Lung (tissue), 12 donors: ENCODE results near the gene CORO7. TPM values are rescaled to one million over a fixed set of nuclear protein-coding genes. Genes with fewer than 3 reads are reported as not detected.
A peak's percentile ranks its signal among the peaks of the same experiment; 100 is the strongest.

Source experiments
- ATAC-seq: fragments of 200-7000 bp; cut with Tn5 transposase; one replicate; pipeline ENCODE4 v1.9.1; 2020; ENCODE audit warnings: moderate number of reproducible peaks; ENCODE audit not compliant: insufficient read depth, low FRiP score
- DNase-seq, 3 donors: peaks; one replicate each; pipeline ENCODE4 v3.0.0-alpha.2; 2013 to 2017
- H3K27ac ChIP-seq, 2 donors: one replicate each; pipeline ENCODE4 v1.5.1; 2013; ENCODE audit warnings: mild to moderate bottlenecking in 2 of 2, moderate library complexity in 2 of 2, control low read depth in 1 of 2, inconsistent platforms in 1 of 2, low read depth in 1 of 2, low read length in 1 of 2
- H3K27me3 ChIP-seq, 3 donors: one replicate each; pipeline ENCODE4 v1.5.1; 2013; ENCODE audit warnings: low read length in 2 of 3; ENCODE audit not compliant: control insufficient read depth in 3 of 3, insufficient read depth in 3 of 3
- H3K36me3 ChIP-seq, 4 donors: one replicate each; pipeline ENCODE4 v1.5.1; 2013; ENCODE audit warnings: low read length in 4 of 4, mild to moderate bottlenecking in 1 of 4, moderate library complexity in 1 of 4; ENCODE audit not compliant: control insufficient read depth in 4 of 4, insufficient read depth in 4 of 4
- H3K4me1 ChIP-seq, 5 donors: one replicate each; pipeline ENCODE4 v1.5.1; 2013; ENCODE audit warnings: low read length in 5 of 5, mild to moderate bottlenecking in 2 of 5, moderate library complexity in 1 of 5; ENCODE audit not compliant: control insufficient read depth in 5 of 5, insufficient read depth in 5 of 5
- H3K4me3 ChIP-seq: one replicate; pipeline ENCODE4 v1.5.1; 2013; ENCODE audit warnings: mild to moderate bottlenecking, control low read depth, moderate library complexity
- H3K9ac ChIP-seq, 2 donors: one replicate each; pipeline ENCODE4 v1.5.1; 2013; ENCODE audit warnings: low read length in 2 of 2, control low read depth in 1 of 2; ENCODE audit not compliant: insufficient read depth in 1 of 2
- H3K9me3 ChIP-seq, 4 donors: one replicate each; pipeline ENCODE4 v1.5.1; 2013; ENCODE audit warnings: low read length in 3 of 4, mild to moderate bottlenecking in 1 of 4, moderate library complexity in 1 of 4; ENCODE audit not compliant: control insufficient read depth in 4 of 4, insufficient read depth in 3 of 4
- WGBS, 2 donors: extraction: QIAGEN DNeasy Blood & Tissue Kit; methylation state at CpG; one replicate each; pipeline ENCODE4 v1.1.7; 2013; 5-methylcytosine and 5-hydroxymethylcytosine counted together
- polyA plus RNA-seq, 2 donors: library from polyadenylated mRNA; stranded (reverse); fragments of 200-250 nt; gene quantifications; one replicate each; pipeline ENCODE4 v1.2.1, GENCODE V29; 2013
- total RNA-seq, 2 donors: library from RNA; depleted of rRNA in 1 of 2; stranded (reverse); fragments of >200 nt in 1 of 2; gene quantifications; one replicate each; pipeline ENCODE4 v1.2.1, GENCODE V29; 2014 to 2021
- TF ChIP-seq, protein P1 (sequence below): IDR thresholded peaks from 2 replicates; pipeline ENCODE4 v1.5.1; 2012; ENCODE audit warnings: mild to moderate bottlenecking; ENCODE audit errors: control extremely low read depth, extremely low read depth
- donor health status: control.
- donor health status: control.
- donor health status: Bipolar disorder and iron deficiency.
- donor health status: healthy.
- donor health status: DM: yes; HTN: yes; CAD: no.

The CORO7 gene
- total and polyA plus RNA-seq, 4 donors, result 27.8 to 86.2 (median 46.1) TPM

DNA sequence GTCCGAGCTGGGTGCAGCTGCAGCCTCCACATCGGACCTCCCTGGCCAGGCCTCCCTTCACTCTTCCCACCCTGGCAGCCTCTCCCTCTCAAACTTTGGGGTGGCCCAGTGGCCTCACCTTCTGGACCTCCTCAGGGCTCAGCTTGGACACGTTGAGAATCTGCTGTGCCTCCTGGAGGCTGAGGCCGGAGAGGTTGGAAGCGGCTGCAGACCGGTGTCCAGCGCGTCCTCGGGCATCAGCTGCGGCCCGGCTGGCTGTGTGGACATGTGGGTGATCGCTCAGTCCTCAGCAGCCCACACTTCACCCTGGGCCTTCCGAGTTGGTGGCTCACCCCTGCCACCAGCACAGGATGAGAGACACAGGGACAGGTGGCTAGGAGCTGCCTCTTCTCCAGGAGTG, 75.1 kb downstream of the CORO7 start:
- WGBS, 2 donors, result 96% methylated on average over 13 of the region's 13 CpGs
- no peak for ATAC-seq
- Histone ChIP-seq H3K27me3 (no peaks in the 10 kb centered on the region), H3K9me3 (no peaks in the 10 kb centered on the region), H3K4me1 (peaks cover 0 to 26% (median 16%) of the 10 kb centered on the region in 5 donors), H3K9ac (no peak overlapping the region), H3K4me3 (no peak overlapping the region), H3K36me3 (peaks cover 0 to 35% (median 5%) of the 10 kb centered on the region in 4 donors), H3K27ac (peak overlapping the region in 1 of 2 donors; percentile 8)
- TF ChIP-seq, protein P1, sequence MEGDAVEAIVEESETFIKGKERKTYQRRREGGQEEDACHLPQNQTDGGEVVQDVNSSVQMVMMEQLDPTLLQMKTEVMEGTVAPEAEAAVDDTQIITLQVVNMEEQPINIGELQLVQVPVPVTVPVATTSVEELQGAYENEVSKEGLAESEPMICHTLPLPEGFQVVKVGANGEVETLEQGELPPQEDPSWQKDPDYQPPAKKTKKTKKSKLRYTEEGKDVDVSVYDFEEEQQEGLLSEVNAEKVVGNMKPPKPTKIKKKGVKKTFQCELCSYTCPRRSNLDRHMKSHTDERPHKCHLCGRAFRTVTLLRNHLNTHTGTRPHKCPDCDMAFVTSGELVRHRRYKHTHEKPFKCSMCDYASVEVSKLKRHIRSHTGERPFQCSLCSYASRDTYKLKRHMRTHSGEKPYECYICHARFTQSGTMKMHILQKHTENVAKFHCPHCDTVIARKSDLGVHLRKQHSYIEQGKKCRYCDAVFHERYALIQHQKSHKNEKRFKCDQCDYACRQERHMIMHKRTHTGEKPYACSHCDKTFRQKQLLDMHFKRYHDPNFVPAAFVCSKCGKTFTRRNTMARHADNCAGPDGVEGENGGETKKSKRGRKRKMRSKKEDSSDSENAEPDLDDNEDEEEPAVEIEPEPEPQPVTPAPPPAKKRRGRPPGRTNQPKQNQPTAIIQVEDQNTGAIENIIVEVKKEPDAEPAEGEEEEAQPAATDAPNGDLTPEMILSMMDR, result no peak
- no peak for DNase-seq

DNA sequence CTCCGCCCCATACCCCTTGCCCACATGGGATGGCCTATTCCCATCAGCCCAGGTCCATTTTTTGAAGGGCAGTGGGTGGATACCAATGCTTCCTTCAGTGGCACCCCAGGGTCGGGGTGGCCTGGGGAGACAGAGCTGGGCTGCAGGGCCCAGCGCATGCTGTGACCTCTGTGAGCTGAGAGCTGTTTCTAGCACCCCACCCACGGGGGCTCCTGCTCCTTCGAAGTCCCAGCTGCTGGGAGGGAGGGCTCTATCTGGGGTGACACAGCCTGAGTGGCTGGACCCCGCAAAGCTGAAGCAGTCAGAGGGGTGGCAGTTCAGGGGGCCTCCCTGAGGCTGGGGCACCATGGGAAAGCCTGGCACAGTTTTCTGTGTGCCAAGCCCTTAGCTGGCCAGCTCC, 76.0 kb downstream of the CORO7 start:
- no peak overlapping the region for H3K4me3 ChIP-seq
- peaks cover 0 to 38% (median 5%) of the 10 kb centered on the region in 4 donors for H3K36me3 ChIP-seq
- peaks cover 0 to 26% (median 16%) of the 10 kb centered on the region in 5 donors for H3K4me1 ChIP-seq
- no peak overlapping the region for H3K9ac ChIP-seq
- peak overlapping the region in 1 of 2 donors; percentile 74 for H3K27ac ChIP-seq
- no peaks in the 10 kb centered on the region for H3K27me3 ChIP-seq
- no peaks in the 10 kb centered on the region for H3K9me3 ChIP-seq
- ATAC-seq (no peak), DNase-seq (no peak)
- 76 to 92% methylated on average over 6 of the region's 6 CpGs for WGBS, 2 donors
- TF ChIP-seq, protein P1, result no peak

DNA sequence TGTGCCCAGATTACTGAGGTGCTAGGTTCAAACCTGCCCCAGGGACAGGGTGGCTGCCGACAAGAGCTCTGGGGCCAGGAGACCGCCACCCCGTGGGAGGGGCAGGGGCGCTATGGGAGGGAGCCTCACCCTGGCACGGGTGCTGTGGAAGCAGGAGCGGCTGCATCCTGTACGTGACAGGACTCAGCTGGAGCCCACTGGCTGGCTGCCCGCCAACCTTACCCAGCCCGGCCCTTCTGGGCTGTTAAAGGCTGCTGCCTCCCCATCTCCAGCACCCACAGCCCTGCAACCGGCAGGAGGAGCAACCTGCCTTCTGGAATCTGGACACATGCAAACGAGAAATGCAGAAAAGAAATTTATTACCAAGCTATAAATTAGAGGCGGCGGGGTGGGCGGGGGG, 76.5 kb downstream of the CORO7 start:
- no peak overlapping the region for H3K9ac ChIP-seq
- H3K27me3 ChIP-seq, result no peaks in the 10 kb centered on the region
- peak overlapping the region in 1 of 2 donors; percentile 86 for H3K27ac ChIP-seq
- DNase-seq (peak; percentile 87 to 93 (median 90)), ATAC-seq (no peak)
- H3K36me3 ChIP-seq, result peaks cover 0 to 43% (median 7%) of the 10 kb centered on the region in 4 donors
- TF ChIP-seq, protein P1, result no peak
- 41 to 48% methylated on average over 14 of the region's 14 CpGs for WGBS, 2 donors
- H3K4me1 ChIP-seq, result peaks cover 0 to 26% (median 16%) of the 10 kb centered on the region in 5 donors
- no peak overlapping the region for H3K4me3 ChIP-seq
- H3K9me3 ChIP-seq, result no peaks in the 10 kb centered on the region

DNA sequence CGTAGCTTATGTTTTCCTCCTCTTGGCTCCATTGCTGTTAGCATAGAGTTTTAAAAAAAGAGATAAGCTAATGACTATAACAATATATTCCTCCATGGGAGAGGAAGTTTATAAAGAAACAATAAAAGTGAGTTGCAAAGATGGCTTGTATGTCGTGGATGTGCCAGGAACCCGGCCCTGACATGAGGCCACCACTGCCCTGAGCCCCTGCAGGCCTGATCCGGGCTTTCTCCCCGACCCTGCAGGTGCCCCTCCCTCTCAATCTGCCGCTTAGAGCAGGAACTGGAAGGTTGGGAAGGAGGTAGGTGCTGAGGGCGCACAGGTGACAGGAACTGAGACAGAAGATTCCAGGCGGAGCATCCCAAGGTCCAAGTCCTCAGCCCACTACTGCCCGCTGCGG, 76.9 kb downstream of the CORO7 start:
- Histone ChIP-seq H3K9me3 (no peaks in the 10 kb centered on the region), H3K36me3 (peaks cover 0 to 48% (median 11%) of the 10 kb centered on the region in 4 donors), H3K27ac (peak overlapping the region in 1 of 2 donors; percentile 86), H3K4me1 (peaks cover 0 to 26% (median 16%) of the 10 kb centered on the region in 5 donors), H3K4me3 (no peak overlapping the region), H3K9ac (peak overlapping the region in 1 of 2 donors; percentile 23), H3K27me3 (no peaks in the 10 kb centered on the region)
- WGBS, 2 donors, result 60 to 66% methylated on average over 10 of the region's 10 CpGs
- TF ChIP-seq, protein P1, result no peak
- no peak for DNase-seq
- ATAC-seq, result no peak
